AG09309 (cell line): ENCODE results near the gene MLN.

Source experiments
- DNase-seq: peaks from one replicate; pipeline ENCODE4 v3.0.0-alpha.2; 2010; ENCODE audit warnings: low read depth
- H3K4me3 ChIP-seq: 2 replicates; pipeline ENCODE4 v1.5.1; 2011; ENCODE audit warnings: mild to moderate bottlenecking, low read depth, low read length, moderate library complexity; ENCODE audit not compliant: control insufficient read depth
- CTCF ChIP-seq: IDR thresholded peaks from 2 replicates; pipeline ENCODE4 v1.5.1; 2011; ENCODE audit warnings: mild to moderate bottlenecking, low read depth, low read length, inconsistent platforms; ENCODE audit not compliant: insufficient read depth, control insufficient read depth; ENCODE audit errors: missing control alignments

Gene MLN

GRCh38 chr6:33768644-33769120, 35.1 kb downstream of the MLN start:
- peak; percentile 60 for DNase-seq
- no peak overlapping the region for H3K4me3 ChIP-seq
- TF ChIP-seq CTCF: peak; percentile 95

GRCh38 chr6:33766921-33767907, 36.6 kb downstream of the MLN start:
- no peak overlapping the region for H3K4me3 ChIP-seq

GRCh38 chr6:33765368-33765767, 38.4 kb downstream of the MLN start:
- no peak overlapping the region for H3K4me3 ChIP-seq

More at GRCh38 chr6:33766921-33767907, 36.6 kb downstream of the MLN start:
- TF ChIP-seq CTCF: no peak
- DNase-seq: no peak

GRCh38 chr6:33764036-33764435, 39.8 kb downstream of the MLN start:
- H3K4me3 ChIP-seq: no peak overlapping the region
- TF ChIP-seq CTCF: no peak
- no peak for DNase-seq

More at GRCh38 chr6:33765368-33765767, 38.4 kb downstream of the MLN start:
- DNase-seq: no peak
- TF ChIP-seq CTCF: no peak

GRCh38 chr6:33763483-33763882, 40.3 kb downstream of the MLN start:
- no peak for TF ChIP-seq CTCF
- no peak overlapping the region for H3K4me3 ChIP-seq
- DNase-seq: no peak

GRCh38 chr6:33762713-33763112, 41.1 kb downstream of the MLN start:
- TF ChIP-seq CTCF: no peak
- no peak overlapping the region for H3K4me3 ChIP-seq
- DNase-seq: no peak
